H9 (cell line): Measurements from ENCODE around the gene CCL17. TPM values are rescaled to one million over a fixed set of nuclear protein-coding genes. Genes with fewer than 3 reads are reported as not detected.

Source experiments
- DNase-seq: peaks from one replicate; pipeline ENCODE4 v3.0.0-alpha.2; 2017
- H2AFZ ChIP-seq: one replicate; pipeline ENCODE4 v1.6.1; 2013; ENCODE audit warnings: mild to moderate bottlenecking, low read length, control low read depth, moderate library complexity
- H2AK5ac ChIP-seq: 2 replicates; pipeline ENCODE4 v1.6.1; 2013; ENCODE audit warnings: low read length, control low read depth, mixed read lengths; ENCODE audit not compliant: insufficient read length
- H2BK120ac ChIP-seq: one replicate; pipeline ENCODE4 v1.6.1; 2013; ENCODE audit warnings: low read depth, mild to moderate bottlenecking, low read length, control low read depth, inconsistent platforms; ENCODE audit not compliant: poor library complexity, severe bottlenecking
- H2BK12ac ChIP-seq: 2 replicates; pipeline ENCODE4 v1.6.1; 2013; ENCODE audit warnings: low read length, control low read depth, mixed read lengths, low read depth; ENCODE audit not compliant: insufficient read length
- H2BK15ac ChIP-seq: 2 replicates; pipeline ENCODE4 v1.6.1; 2013; ENCODE audit warnings: low read depth, low read length, control low read depth
- H2BK20ac ChIP-seq: one replicate; pipeline ENCODE4 v1.6.1; 2013; ENCODE audit warnings: low read depth, mild to moderate bottlenecking, low read length, control low read depth, inconsistent platforms; ENCODE audit not compliant: poor library complexity, severe bottlenecking
- H2BK5ac ChIP-seq: 2 replicates; pipeline ENCODE4 v1.6.1; 2013; ENCODE audit warnings: low read length, control low read depth, mixed read lengths; ENCODE audit not compliant: insufficient read length
- H3K14ac ChIP-seq: 2 replicates; pipeline ENCODE4 v1.6.1; 2013; ENCODE audit warnings: low read length, control low read depth; ENCODE audit not compliant: insufficient read depth
- H3K18ac ChIP-seq: 2 replicates; pipeline ENCODE4 v1.6.1; 2013; ENCODE audit warnings: low read depth, mild to moderate bottlenecking, mixed read lengths, low read length, control low read depth; ENCODE audit not compliant: insufficient read length
- H3K23ac ChIP-seq: 2 replicates; pipeline ENCODE4 v1.6.1; 2013; ENCODE audit warnings: low read length, control low read depth, mixed read lengths, low read depth; ENCODE audit not compliant: insufficient read length
- H3K23me2 ChIP-seq: 2 replicates; pipeline ENCODE4 v1.6.1; 2013; ENCODE audit warnings: low read depth, mild to moderate bottlenecking, mixed read lengths, low read length, control low read depth; ENCODE audit not compliant: insufficient read length, poor library complexity, severe bottlenecking
- H3K27ac ChIP-seq: 2 replicates; pipeline ENCODE4 v1.5.1; 2013; ENCODE audit warnings: low read length, control low read depth, mixed read lengths, low read depth; ENCODE audit not compliant: insufficient read length
- H3K27me3 ChIP-seq: 2 replicates; pipeline ENCODE4 v1.6.1; 2013; ENCODE audit warnings: low read length, control low read depth, inconsistent platforms; ENCODE audit not compliant: insufficient read depth
- H3K4ac ChIP-seq: 2 replicates; pipeline ENCODE4 v1.6.1; 2013; ENCODE audit warnings: low read depth, mild to moderate bottlenecking, control low read depth, inconsistent platforms, low read length, moderate library complexity
- H3K4me1 ChIP-seq: 2 replicates; pipeline ENCODE4 v1.6.1; 2013; ENCODE audit warnings: low read length, control low read depth, inconsistent platforms; ENCODE audit not compliant: insufficient read depth
- H3K4me2 ChIP-seq: 2 replicates; pipeline ENCODE4 v1.6.1; 2013; ENCODE audit warnings: low read length, control low read depth, mixed read lengths; ENCODE audit not compliant: insufficient read length, insufficient read depth
- H3K56ac ChIP-seq: 2 replicates; pipeline ENCODE4 v1.6.1; 2013; ENCODE audit warnings: low read depth, mild to moderate bottlenecking, mixed read lengths, low read length, control low read depth; ENCODE audit not compliant: insufficient read length
- H3K79me1 ChIP-seq: 2 replicates; pipeline ENCODE4 v1.6.1; 2013; ENCODE audit warnings: low read depth, mild to moderate bottlenecking, moderate library complexity, low read length, control low read depth, inconsistent platforms; ENCODE audit not compliant: insufficient read depth, poor library complexity, severe bottlenecking
- H3K79me2 ChIP-seq: 2 replicates; pipeline ENCODE4 v1.6.1; 2013; ENCODE audit warnings: low read length, control low read depth, inconsistent platforms; ENCODE audit not compliant: insufficient read depth
- H3K9ac ChIP-seq: 2 replicates; pipeline ENCODE4 v1.6.1; 2013; ENCODE audit warnings: low read length, control low read depth, mixed read lengths; ENCODE audit not compliant: insufficient read length; ENCODE audit errors: extremely low read depth
- H3K9me3 ChIP-seq: one replicate; pipeline ENCODE4 v1.6.1; 2013; ENCODE audit warnings: low read depth, low read length, inconsistent platforms; ENCODE audit not compliant: control insufficient read depth
- H3T11ph ChIP-seq: one replicate; pipeline ENCODE4 v1.6.1; 2013; ENCODE audit warnings: mild to moderate bottlenecking, low read length, control low read depth, inconsistent platforms
- H4K20me1 ChIP-seq: one replicate; pipeline ENCODE4 v1.6.1; 2013; ENCODE audit not compliant: control insufficient read depth, insufficient read length, insufficient read depth
- H4K5ac ChIP-seq: 2 replicates; pipeline ENCODE4 v1.6.1; 2013; ENCODE audit warnings: low read depth, mild to moderate bottlenecking, mixed read lengths, low read length, control low read depth; ENCODE audit not compliant: insufficient read length
- H4K8ac ChIP-seq: replicated peaks from 2 replicates; pipeline ENCODE4 v1.6.1; 2013; ENCODE audit warnings: low read length, control low read depth, mixed read lengths, low read depth; ENCODE audit not compliant: insufficient read length
- H4K91ac ChIP-seq: 2 replicates; pipeline ENCODE4 v1.6.1; 2013; ENCODE audit warnings: low read depth, mild to moderate bottlenecking, moderate library complexity, mixed read lengths, low read length, control low read depth; ENCODE audit not compliant: insufficient read length
- H3K27ac Mint-ChIP-seq, 3 experiments: 2 replicates in 2 of 3; 3 replicates in 1 of 3; pipeline ENCODE4 v1.8.0; 2020 to 2021; ENCODE audit warnings: mixed read lengths in 3 of 3, mild to moderate bottlenecking in 1 of 3, moderate library complexity in 1 of 3
- H3K27me3 Mint-ChIP-seq: 2 replicates; pipeline ENCODE4 v1.8.0; 2021; ENCODE audit warnings: low read depth, mild to moderate bottlenecking, moderate library complexity, mixed read lengths
- H3K36me3 Mint-ChIP-seq, 3 experiments: 2 replicates in 2 of 3; 3 replicates in 1 of 3; pipeline ENCODE4 v1.8.0; 2020 to 2021; ENCODE audit warnings: low read depth in 3 of 3, mixed read lengths in 3 of 3; ENCODE audit not compliant: insufficient read depth in 1 of 3
- H3K4me1 Mint-ChIP-seq, 2 experiments: 2 replicates each; pipeline ENCODE4 v1.8.0; 2020; ENCODE audit warnings: mixed read lengths in 2 of 2
- H3K4me3 Mint-ChIP-seq, 2 experiments: 2 replicates in 1 of 2; 3 replicates in 1 of 2; pipeline ENCODE4 v1.8.0; 2020 to 2021; ENCODE audit warnings: mild to moderate bottlenecking in 2 of 2, mixed read lengths in 2 of 2, moderate library complexity in 1 of 2
- H3K9me3 Mint-ChIP-seq, 2 experiments: 2 replicates in 1 of 2; 3 replicates in 1 of 2; pipeline ENCODE4 v1.8.0; 2020; ENCODE audit warnings: mild to moderate bottlenecking in 2 of 2, mixed read lengths in 2 of 2, moderate library complexity in 1 of 2
- WGBS: extraction: QIAGEN DNeasy Blood & Tissue Kit; methylation state at CpG from one replicate; pipeline ENCODE4 v1.1.7; 2013; ENCODE audit warnings: missing lambda C conversion rate, low lambda C conversion rate, mixed read lengths; ENCODE audit not compliant: insufficient read length; ENCODE audit errors: extremely low coverage; 5-methylcytosine and 5-hydroxymethylcytosine counted together
- long read RNA-seq: library from polyadenylated mRNA; unstranded; transcript quantifications from one replicate; pipeline ENCODE4 v2.0.0, GENCODE V29; 2020
- total RNA-seq: library from RNA; stranded (reverse); gene quantifications from 2 replicates; pipeline ENCODE4 v1.2.1, GENCODE V29; 2021
- TF ChIP-seq, protein P1 (sequence below): fragments of 200-600 bp; sonication (generic); conservative IDR thresholded peaks from 3 replicates; pipeline ENCODE4 v1.8.0; 2021; ENCODE audit warnings: antibody characterized with exemption, mild to moderate bottlenecking

The CCL17 gene
- not detected in 2 replicates for total RNA-seq
- long read RNA-seq, result 0 reads

DNA sequence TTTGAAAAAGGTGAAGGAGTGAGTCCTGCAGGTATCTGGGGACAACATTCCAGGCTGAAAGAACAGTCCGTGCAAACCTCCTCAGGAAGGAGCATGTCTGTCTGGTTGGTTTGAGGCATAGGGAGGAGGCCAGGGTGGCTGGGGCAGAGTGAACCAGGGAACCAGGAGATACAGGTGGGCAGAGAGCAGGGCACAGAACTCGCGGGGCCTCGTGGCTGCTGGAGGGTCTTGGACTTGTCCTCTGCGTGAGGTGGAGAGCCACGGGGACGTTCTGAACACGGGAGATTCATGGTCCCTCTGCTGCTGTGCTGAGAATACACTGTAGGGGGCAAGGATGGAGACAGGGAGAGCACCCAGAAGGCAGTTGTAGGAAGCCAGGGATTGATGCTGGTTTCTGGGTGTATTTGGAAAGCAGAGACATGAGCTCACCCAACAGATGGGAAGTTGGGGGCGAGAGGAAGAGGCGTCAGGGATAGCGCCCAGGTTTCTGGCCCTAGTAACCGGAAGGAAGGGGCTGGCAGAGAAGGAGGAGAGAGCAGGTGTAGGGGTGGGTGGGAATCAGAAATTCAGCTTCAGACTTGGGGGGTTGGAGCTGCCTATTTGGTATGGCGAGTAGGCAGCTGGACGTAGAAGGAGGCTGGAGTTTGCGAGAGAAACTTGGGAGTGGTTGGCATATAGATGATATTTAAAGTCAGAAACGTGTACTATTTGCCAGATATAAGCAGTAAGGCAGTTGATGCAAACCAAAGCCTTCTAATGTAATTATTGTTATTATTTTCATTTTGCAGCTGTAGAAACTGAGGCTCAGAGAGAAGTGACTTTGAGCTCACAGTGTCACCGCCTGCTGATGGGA, at the start of gene CCL17:
CCL17 (plus strand) TSS at position 803 of the 853 bp plus-strand sequence. CDS start 9,166 bp downstream, outside the sequence.
- no peak within 1 kb of the TSS for H2BK12ac ChIP-seq
- H3K4me1 ChIP-seq, result no peaks in the 10 kb centered on the region
- H4K91ac ChIP-seq, result no peak within 1 kb of the TSS
- H3K27me3 ChIP-seq, result no peaks in the 10 kb centered on the region
- Mint-ChIP-seq H3K27ac (0 out of 7 replicates have a peak within 1 kb of the TSS, but pooled peaks of 2 of the 3 experiments have one; percentile 10 to 13), H3K4me1 (no peaks in the 10 kb centered on the region), H3K9me3 (no peaks in the 10 kb centered on the region; a peak in 1 of 5 replicates), H3K27me3 (peaks cover 6% of the 10 kb centered on the region), H3K36me3 (no peaks in the 10 kb centered on the region), H3K4me3 (no peak within 1 kb of the TSS; a peak in 1 of 5 replicates)
- no peak within 1 kb of the TSS for H3K4me2 ChIP-seq
- H3K56ac ChIP-seq, result no peak within 1 kb of the TSS
- H3K27ac ChIP-seq, result no peak within 1 kb of the TSS
- H2AK5ac ChIP-seq, result no peak within 1 kb of the TSS
- H2BK15ac ChIP-seq, result no peak within 1 kb of the TSS
- no peaks in the 10 kb centered on the region for H3K9me3 ChIP-seq
- no peak within 1 kb of the TSS for H3K18ac ChIP-seq
- no peaks in the 10 kb centered on the region for H4K20me1 ChIP-seq
- no peak within 1 kb of the TSS for H3K23ac ChIP-seq
- no CpG with 5 or more reads among the region's 17 CpGs for WGBS
- no peak within 1 kb of the TSS for H2BK120ac ChIP-seq
- H2AFZ ChIP-seq, result no peak within 1 kb of the TSS
- no peak within 1 kb of the TSS for H3K4ac ChIP-seq
- no peak within 1 kb of the TSS for H4K8ac ChIP-seq
- no peaks in the 10 kb centered on the region for H3K79me1 ChIP-seq
- no peak within 1 kb of the TSS for H3T11ph ChIP-seq
- DNase-seq, result no peak
- TF ChIP-seq, protein P1, sequence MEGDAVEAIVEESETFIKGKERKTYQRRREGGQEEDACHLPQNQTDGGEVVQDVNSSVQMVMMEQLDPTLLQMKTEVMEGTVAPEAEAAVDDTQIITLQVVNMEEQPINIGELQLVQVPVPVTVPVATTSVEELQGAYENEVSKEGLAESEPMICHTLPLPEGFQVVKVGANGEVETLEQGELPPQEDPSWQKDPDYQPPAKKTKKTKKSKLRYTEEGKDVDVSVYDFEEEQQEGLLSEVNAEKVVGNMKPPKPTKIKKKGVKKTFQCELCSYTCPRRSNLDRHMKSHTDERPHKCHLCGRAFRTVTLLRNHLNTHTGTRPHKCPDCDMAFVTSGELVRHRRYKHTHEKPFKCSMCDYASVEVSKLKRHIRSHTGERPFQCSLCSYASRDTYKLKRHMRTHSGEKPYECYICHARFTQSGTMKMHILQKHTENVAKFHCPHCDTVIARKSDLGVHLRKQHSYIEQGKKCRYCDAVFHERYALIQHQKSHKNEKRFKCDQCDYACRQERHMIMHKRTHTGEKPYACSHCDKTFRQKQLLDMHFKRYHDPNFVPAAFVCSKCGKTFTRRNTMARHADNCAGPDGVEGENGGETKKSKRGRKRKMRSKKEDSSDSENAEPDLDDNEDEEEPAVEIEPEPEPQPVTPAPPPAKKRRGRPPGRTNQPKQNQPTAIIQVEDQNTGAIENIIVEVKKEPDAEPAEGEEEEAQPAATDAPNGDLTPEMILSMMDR, result no peak
- H3K14ac ChIP-seq, result no peak within 1 kb of the TSS
- no peak within 1 kb of the TSS for H2BK5ac ChIP-seq
- H3K9ac ChIP-seq, result no peak within 1 kb of the TSS
- no peaks in the 10 kb centered on the region for H3K23me2 ChIP-seq
- no peak within 1 kb of the TSS for H2BK20ac ChIP-seq
- no peaks in the 10 kb centered on the region for H3K79me2 ChIP-seq
- no peak within 1 kb of the TSS for H4K5ac ChIP-seq
